ENCODE data around the gene ACACB.

The ACACB gene

GRCh38 chr12:109110988-109111495, 5.3 kb upstream of the ACACB start:
- DNase-seq: peak; percentile 54

- DNase-seq: no peak
Observed at GRCh38 chr12:109112720-109113465, 3.5 kb upstream of the ACACB start.

GRCh38 chr12:109113661-109114321, 2.6 kb upstream of the ACACB start:
- no peak for DNase-seq

- no peak for DNase-seq
Observed at GRCh38 chr12:109114644-109115043, 1.7 kb upstream of the ACACB start.

GRCh38 chr12:109115404-109115757, 1.0 kb upstream of the ACACB start:
- no peak for DNase-seq

- DNase-seq: no peak
Observed at GRCh38 chr12:109116611-109116949, 193 bp downstream of the ACACB start.

GRCh38 chr12:109120095-109120494, 3.7 kb downstream of the ACACB start:
- no peak for DNase-seq

GRCh38 chr12:109120557-109120956, 4.2 kb downstream of the ACACB start:
- no peak for DNase-seq

GRCh38 chr12:109121346-109121880, 5.0 kb downstream of the ACACB start:
- DNase-seq: no peak

GRCh38 chr12:109124878-109125648, 8.7 kb downstream of the ACACB start:
- DNase-seq: no peak

- no peak for DNase-seq
Observed at GRCh38 chr12:109125791-109126190, 9.4 kb downstream of the ACACB start.

GRCh38 chr12:109126784-109127183, 10.4 kb downstream of the ACACB start:
- no peak for DNase-seq

GRCh38 chr12:109127533-109128242, 11.3 kb downstream of the ACACB start:
- DNase-seq: no peak

GRCh38 chr12:109130297-109131153, 14.1 kb downstream of the ACACB start:
- no peak for DNase-seq

GRCh38 chr12:109131154-109132050, 15.0 kb downstream of the ACACB start:
- DNase-seq: no peak

GRCh38 chr12:109134186-109134917, 18.0 kb downstream of the ACACB start:
- DNase-seq: no peak

- DNase-seq: no peak
Observed at GRCh38 chr12:109137055-109137454, 20.7 kb downstream of the ACACB start.

GRCh38 chr12:109139360-109139759, 23.0 kb downstream of the ACACB start:
- no peak for DNase-seq

- no peak for DNase-seq
Observed at GRCh38 chr12:109139791-109140190, 23.4 kb downstream of the ACACB start.

GRCh38 chr12:109140560-109140959, 24.2 kb downstream of the ACACB start:
- DNase-seq: no peak

Data from activated CD4-positive, CD25-positive, alpha-beta regulatory T cell treated with anti-CD3 and anti-CD28 coated beads, Interleukin-2, amount 50 U/mL, for 72 hours (primary cell).